H1 (cell line): Measurements from ENCODE around the gene SPN. TPM values are rescaled to one million over a fixed set of nuclear protein-coding genes. Genes with fewer than 3 reads are reported as not detected.

Source experiments
- CTCF ChIA-PET: fragments of 300-600 bp; sonication (Branson Sonifier 250); formaldehyde crosslinking; loops from one replicate; lab custom pipeline; 2021; ENCODE audit not compliant: partially characterized antibody; lab: Charles Lee
- POLR2A ChIA-PET: fragments of 300-600 bp; sonication (Branson Sonifier 250); formaldehyde crosslinking; loops from one replicate; lab custom pipeline; 2021; ENCODE audit warnings: inconsistent platforms; ENCODE audit not compliant: partially characterized antibody; lab: Charles Lee
- DNase-seq, 2 experiments: peaks; one replicate each; pipeline versions ENCODE4 v3.0.0 to v3.0.0-alpha.2; 2010 to 2022; ENCODE audit warnings: low spot score in 2 of 2, low read depth in 1 of 2, mixed read lengths in 1 of 2
- FAIRE-seq: peaks from 2 replicates; lab custom pipeline; 2011; peaks lifted over from hg19 to GRCh38; lab: Jason Lieb, UNC
- H2AFZ ChIP-seq: 2 replicates; pipeline ENCODE4 v1.8.1; 2012; ENCODE audit warnings: low read length, inconsistent platforms
- H2AK5ac ChIP-seq: 2 replicates; pipeline ENCODE4 v1.6.1; 2013; ENCODE audit warnings: low read depth, low read length
- H2BK120ac ChIP-seq: replicated peaks from 2 replicates; pipeline ENCODE3; 2013; ENCODE audit warnings: low read depth, low read length, inconsistent platforms
- H2BK12ac ChIP-seq: 2 replicates; pipeline ENCODE4 v1.6.1; 2013; ENCODE audit warnings: low read depth, low read length
- H2BK15ac ChIP-seq: 2 replicates; pipeline ENCODE4 v1.6.1; 2013; ENCODE audit warnings: low read length
- H2BK20ac ChIP-seq: 2 replicates; pipeline ENCODE4 v1.6.1; 2013; ENCODE audit warnings: low read length
- H2BK5ac ChIP-seq: 2 replicates; pipeline ENCODE4 v1.6.1; 2013; ENCODE audit warnings: low read depth, low read length
- H3K14ac ChIP-seq: 2 replicates; pipeline ENCODE4 v1.6.1; 2013; ENCODE audit warnings: inconsistent platforms; ENCODE audit not compliant: insufficient read length
- H3K18ac ChIP-seq: 2 replicates; pipeline ENCODE4 v1.6.1; 2013; ENCODE audit warnings: low read length; ENCODE audit errors: extremely low read depth
- H3K23ac ChIP-seq: 2 replicates; pipeline ENCODE4 v1.6.1; 2013; ENCODE audit warnings: inconsistent platforms; ENCODE audit not compliant: insufficient read length
- H3K23me2 ChIP-seq: 2 replicates; pipeline ENCODE4 v1.6.1; 2013; ENCODE audit warnings: low read depth, low read length
- H3K27ac ChIP-seq: 2 replicates; pipeline ENCODE4 v1.6.1; 2011; ENCODE audit warnings: low read depth, low read length, inconsistent platforms
- H3K27me3 ChIP-seq, 4 experiments: replicated peaks in 1 of 4; 1 replicate in 1 of 4; 2 replicates in 3 of 4; pipeline versions ENCODE4 v1.6.1 to v1.8.1; 2011 to 2013; ENCODE audit warnings: low read length in 3 of 4, mild to moderate bottlenecking in 3 of 4, inconsistent platforms in 2 of 4, mixed read lengths in 2 of 4, moderate library complexity in 1 of 4; ENCODE audit not compliant: control insufficient read depth in 3 of 4, insufficient read depth in 3 of 4; ENCODE audit errors: extremely low read depth in 1 of 4
- H3K36me3 ChIP-seq, 4 experiments: 2 replicates each; pipeline versions ENCODE4 v1.6.1 to v1.8.1; 2011 to 2013; ENCODE audit warnings: mild to moderate bottlenecking in 4 of 4, low read length in 3 of 4, moderate library complexity in 2 of 4, control low read depth in 1 of 4, inconsistent platforms in 1 of 4; ENCODE audit not compliant: insufficient read depth in 4 of 4, control insufficient read depth in 2 of 4
- H3K4ac ChIP-seq: replicated peaks from 2 replicates; pipeline ENCODE3; 2013; ENCODE audit warnings: low read length, low read depth, mixed read lengths, inconsistent platforms; ENCODE audit not compliant: insufficient read length
- H3K4me1 ChIP-seq, 4 experiments: replicated peaks in 1 of 4; 1 replicate in 1 of 4; 2 replicates in 3 of 4; pipeline versions ENCODE4 v1.6.1 to v1.8.1; 2011 to 2013; ENCODE audit warnings: low read length in 3 of 4, inconsistent platforms in 2 of 4, mixed read lengths in 1 of 4; ENCODE audit not compliant: insufficient read depth in 4 of 4, control insufficient read depth in 3 of 4
- H3K4me2 ChIP-seq, 2 experiments: 2 replicates each; pipeline versions ENCODE4 v1.6.1 to v1.8.1; 2011 to 2013; ENCODE audit warnings: low read depth in 2 of 2, low read length in 2 of 2, control low read depth in 1 of 2, inconsistent platforms in 1 of 2, mild to moderate bottlenecking in 1 of 2; ENCODE audit not compliant: insufficient read depth in 1 of 2
- H3K4me3 ChIP-seq, 4 experiments: fragments of 200-600, 300-600 bp in 1 of 4; sonication (generic), shearing (Covaris generic), sonication (Bioruptor Twin) in 1 of 4; 2 replicates each; pipeline versions ENCODE4 v1.5.1 to v1.8.1; 2011 to 2016; ENCODE audit warnings: low read length in 4 of 4, low read depth in 3 of 4, control low read depth in 2 of 4, inconsistent platforms in 2 of 4, mild to moderate bottlenecking in 2 of 4, mixed read lengths in 1 of 4, moderate library complexity in 1 of 4; ENCODE audit not compliant: insufficient read depth in 2 of 4; ENCODE audit errors: extremely low read depth in 1 of 4
- H3K56ac ChIP-seq: replicated peaks from 2 replicates; pipeline ENCODE3; 2013; ENCODE audit warnings: low read depth, mild to moderate bottlenecking, mixed read lengths, low read length, inconsistent platforms; ENCODE audit not compliant: insufficient read length
- H3K79me1 ChIP-seq: 2 replicates; pipeline ENCODE4 v1.6.1; 2013; ENCODE audit warnings: low read depth, low read length, control low read depth
- H3K79me2 ChIP-seq, 2 experiments: 2 replicates each; pipeline versions ENCODE4 v1.6.1 to v1.8.1; 2012 to 2013; ENCODE audit warnings: low read length in 2 of 2, mild to moderate bottlenecking in 2 of 2, inconsistent platforms in 1 of 2; ENCODE audit not compliant: insufficient read depth in 2 of 2, control insufficient read depth in 1 of 2
- H3K9ac ChIP-seq, 4 experiments: replicated peaks in 1 of 4; 1 replicate in 1 of 4; 2 replicates in 3 of 4; pipeline versions ENCODE4 v1.6.1 to v1.8.1; 2011 to 2013; ENCODE audit warnings: low read depth in 3 of 4, low read length in 3 of 4, control low read depth in 2 of 4, mild to moderate bottlenecking in 2 of 4, moderate library complexity in 2 of 4, inconsistent platforms in 1 of 4; ENCODE audit errors: extremely low read depth in 1 of 4
- H3K9me3 ChIP-seq, 2 experiments: 2 replicates each; pipeline versions ENCODE4 v1.6.1 to v1.8.1; 2012 to 2013; ENCODE audit warnings: mild to moderate bottlenecking in 2 of 2, moderate library complexity in 2 of 2, control low read depth in 1 of 2, inconsistent platforms in 1 of 2, low read depth in 1 of 2, low read length in 1 of 2, mixed read lengths in 1 of 2; ENCODE audit not compliant: insufficient read depth in 2 of 2
- H4K20me1 ChIP-seq, 2 experiments: replicated peaks in 1 of 2; 2 replicates each; pipeline versions ENCODE3 to v1.8.1; 2011 to 2013; ENCODE audit warnings: inconsistent platforms in 2 of 2, low read length in 2 of 2, mild to moderate bottlenecking in 1 of 2; ENCODE audit not compliant: insufficient read depth in 2 of 2, control insufficient read depth in 1 of 2
- H4K5ac ChIP-seq: 2 replicates; pipeline ENCODE4 v1.6.1; 2013; ENCODE audit warnings: low read length, low read depth, mixed read lengths, inconsistent platforms; ENCODE audit not compliant: insufficient read length
- H4K8ac ChIP-seq: 2 replicates; pipeline ENCODE4 v1.8.0; 2013; ENCODE audit warnings: mild to moderate bottlenecking, moderate library complexity, low read length, inconsistent platforms; ENCODE audit not compliant: insufficient read depth; ENCODE audit errors: extremely low read depth
- H4K91ac ChIP-seq: replicated peaks from 2 replicates; pipeline ENCODE3; 2013; ENCODE audit warnings: low read length, mixed read lengths, inconsistent platforms; ENCODE audit not compliant: insufficient read length
- BRCA1 ChIP-seq: IDR thresholded peaks from 2 replicates; pipeline ENCODE4 v1.6.1; 2012; ENCODE audit warnings: low read depth, low read length, improper control_type of control experiment
- SIX5 ChIP-seq: IDR thresholded peaks from 2 replicates; pipeline ENCODE4 v1.6.1; 2011; ENCODE audit warnings: mild to moderate bottlenecking, low read depth, low read length
- SP1 ChIP-seq: IDR thresholded peaks from 2 replicates; pipeline ENCODE4 v1.6.1; 2011; ENCODE audit warnings: low read depth, low read length
- WGBS, 2 experiments: shearing (Covaris generic) in 1 of 2; methylation state at CpG; one replicate each; pipeline versions ENCODE4 v1.1.6 to v1.1.7; 2013 to 2015; ENCODE audit warnings: low lambda C conversion rate in 2 of 2, mixed read lengths in 2 of 2, inconsistent platforms in 1 of 2, low coverage in 1 of 2, missing lambda C conversion rate in 1 of 2; ENCODE audit not compliant: insufficient replicate concordance in 2 of 2, insufficient coverage in 1 of 2, insufficient read length in 1 of 2; ENCODE audit errors: extremely low coverage in 1 of 2, missing lambda C conversion rate in 1 of 2; 5-methylcytosine and 5-hydroxymethylcytosine counted together
- polyA plus RNA-seq, 7 experiments: library from polyadenylated mRNA; depleted of rRNA in 3 of 7; stranded (reverse) in 5 of 7; unstranded in 2 of 7; fragments of >200 nt in 5 of 7; fragments of 200-250 nt in 2 of 7; gene quantifications; 1 replicate in 5 of 7; 2 replicates in 1 of 7; 4 replicates in 1 of 7; pipeline versions ENCODE4 v1.2.1 to v1.2.3, GENCODE V29; 2011 to 2013; ENCODE audit warnings: missing spikeins in 2 of 7, mixed read lengths in 2 of 7
- total RNA-seq: library from RNA; stranded (reverse); fragmentation: NEBNext Ultra II Directional; extraction: Animal tissue kit (Norgen Biotek cat#: 25700); gene quantifications from 2 replicates; pipeline ENCODE4 v1.2.1, GENCODE V29; 2021

Gene SPN
- total and polyA plus RNA-seq, 2 of the 8 experiments (the other 6 are each of a cell fraction or from before 2014, with no cell fraction given): 1.5 to 1.8 TPM

- Histone ChIP-seq H3K4me1 (peaks cover 2 to 13% (median 7%) of the 10 kb centered on the region in 4 experiments), H3K36me3 (no peaks in the 10 kb centered on the region), H3K23me2 (peaks cover 6% of the 10 kb centered on the region; the same call in 1 of the 2 replicates), H3K14ac (no peak overlapping the region), H2BK120ac (no peak overlapping the region), H3K9ac (no peak overlapping the region), H3K4me2 (no peak overlapping the region; a peak in 1 of 4 replicates), H3K79me1 (no peaks in the 10 kb centered on the region), H4K20me1 (no peaks in the 10 kb centered on the region), H3K18ac (no peak overlapping the region), H3K27me3 (no peaks in the 10 kb centered on the region), H3K4ac (no peak overlapping the region), H2BK5ac (no peak overlapping the region), H4K8ac (no peak overlapping the region), H2BK15ac (no peak overlapping the region), H3K9me3 (no peaks in the 10 kb centered on the region), H2BK20ac (no peak overlapping the region), H4K91ac (no peak overlapping the region), H3K79me2 (peaks cover 0 to 11% of the 10 kb centered on the region in 2 experiments; a peak in 2 of 4 replicates), H2AK5ac (no peak overlapping the region), H4K5ac (no peak overlapping the region), H3K4me3 (no peak overlapping the region), H2BK12ac (no peak overlapping the region), H2AFZ (no peak overlapping the region), H3K27ac (no peak overlapping the region), H3K23ac (no peak overlapping the region), H3K56ac (no peak overlapping the region)
- FAIRE-seq (peak; percentile 93), DNase-seq (no peak)
- CTCF ChIA-PET: interaction anchor here (0.6 to 5.0 kb wide), 14 partner anchors 9 to 208 kb away, joined by 3 to 33 read pairs (median 3); partner anchors contain the start of gene SPN
- POLR2A ChIA-PET: interaction anchor here (0.7 to 10.5 kb wide), 10 partner anchors 10 to 81 kb away, joined by 3 to 130 read pairs (median 5); no protein-coding TSS in a partner anchor
- TF ChIP-seq SP1: 0 out of 2 replicates have a peak, but pooled peaks have one; percentile 24
- peak; percentile 78 for TF ChIP-seq SIX5
- TF ChIP-seq BRCA1: no peak
- 54% methylated on average over 3 of the region's 3 CpGs; no CpG with 5 or more reads in 1 of the 2 experiments for WGBS, 2 experiments
These were observed 13.0 kb downstream of the SPN start for GRCh38 chr16:29675811-29676643.
